ENCODE measurements around the gene PRND. TPM values are rescaled to one million over a fixed set of nuclear protein-coding genes. Genes with fewer than 3 reads are reported as not detected.

The PRND gene
- polyA plus RNA-seq, 3 donors, result not detected

DNA sequence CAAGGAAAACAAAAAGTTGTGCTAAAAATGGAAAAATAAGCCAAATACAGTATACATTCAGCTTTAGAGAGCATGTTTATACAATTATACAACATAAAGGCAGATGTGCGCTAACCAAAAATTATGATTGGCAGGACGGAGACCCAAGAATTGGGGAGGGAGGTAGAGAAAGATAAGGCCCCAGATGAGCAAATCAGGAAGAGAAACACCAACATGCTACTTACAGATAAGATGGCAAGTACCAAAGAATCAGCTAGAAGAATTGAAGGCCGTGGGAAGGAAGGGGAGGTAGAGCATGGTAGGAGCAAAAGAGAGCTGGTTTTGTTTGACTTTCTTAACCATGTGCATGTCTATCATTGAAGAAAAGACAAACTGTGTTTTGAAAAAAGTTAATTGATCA, 45.4 kb downstream of the PRND start:
- Mint-ChIP-seq H3K4me3 (peak overlapping the region in 1 of 2 donors; percentile 61), H3K27ac (peak overlapping the region; percentile 88 to 99 (median 95)), H3K27me3 (ENCODE audit: low read depth in 3 of 3) (peaks cover 0 to 2% (median 0%) of the 10 kb centered on the region in 3 donors), H3K36me3 (peaks cover 2 to 7% of the 10 kb centered on the region in 2 donors), H3K9me3 (peaks cover 8 to 14% (median 12%) of the 10 kb centered on the region in 7 donors), H3K4me1 (peaks cover 46% of the 10 kb centered on the region)
- Histone ChIP-seq H3K4me2 (replicated peaks; ENCODE audit: extremely low read depth, low read length, poor library complexity, severe bottlenecking) (peak overlapping the region; percentile 37), H3K79me2 (ENCODE audit: insufficient read depth, low read length) (no peaks in the 10 kb centered on the region), H3K27me3 (ENCODE audit: control insufficient read depth in 2 of 2, insufficient read depth in 2 of 2, low read length in 2 of 2) (no peaks in the 10 kb centered on the region), H3K27ac (ENCODE audit: low read depth in 1 of 2, low read length in 2 of 2) (peak overlapping the region; percentile 62 to 95), H3K4me3 (replicated peaks in 1 of 3; ENCODE audit: low read depth in 2 of 3, low read length in 3 of 3) (peak overlapping the region in 1 of 3 experiments; percentile 28), H4K20me1 (ENCODE audit: insufficient read depth, low read length) (no peaks in the 10 kb centered on the region), H3K4me1 (ENCODE audit: control insufficient read depth in 1 of 2, insufficient read depth in 2 of 2, low read length in 2 of 2) (peaks cover 47 to 49% of the 10 kb centered on the region in 2 donors), H3K36me3 (replicated peaks in 1 of 2; ENCODE audit: control insufficient read depth in 1 of 2, insufficient read depth in 2 of 2, low read length in 2 of 2) (peaks cover 0 to 4% of the 10 kb centered on the region in 2 donors), H3K9ac (ENCODE audit: insufficient read depth, low read length, poor library complexity, severe bottlenecking) (peak overlapping the region; percentile 35), H3K9me3 (replicated peaks in 1 of 2; ENCODE audit: control insufficient read depth in 1 of 2, insufficient read depth in 1 of 2, low read length in 2 of 2) (peaks cover 7 to 12% of the 10 kb centered on the region in 2 donors), H2AFZ (ENCODE audit: insufficient read depth, low read depth, low read length, poor library complexity, severe bottlenecking) (peak overlapping the region; percentile 6)
- peak in 1 of 3 donors; percentile 32 for DNase-seq
- WGBS (ENCODE audit: insufficient coverage), result no CpG with 5 or more reads among the region's 3 CpGs
- no peak for TF ChIP-seq CTCF (IDR thresholded peaks at IDR 0.05)
- intact Hi-C loops (cut with micrococcal nuclease), result no loop called here

- DNase-seq, result no peak
- Mint-ChIP-seq H3K27ac (peak overlapping the region in 1 of 7 donors; percentile 26), H3K9me3 (peaks cover 14 to 25% (median 23%) of the 10 kb centered on the region in 7 donors), H3K4me1 (peaks cover 38% of the 10 kb centered on the region), H3K27me3 (ENCODE audit: low read depth in 3 of 3) (no peaks in the 10 kb centered on the region), H3K4me3 (no peak overlapping the region), H3K36me3 (peaks cover 2 to 12% of the 10 kb centered on the region in 2 donors)
- H3K79me2 ChIP-seq (ENCODE audit: insufficient read depth, low read length), result no peaks in the 10 kb centered on the region
- peaks cover 34 to 40% of the 10 kb centered on the region in 2 donors for H3K4me1 ChIP-seq (ENCODE audit: control insufficient read depth in 1 of 2, insufficient read depth in 2 of 2, low read length in 2 of 2)
- no peak for TF ChIP-seq CTCF (IDR thresholded peaks at IDR 0.05)
- H3K9me3 ChIP-seq (replicated peaks in 1 of 2; ENCODE audit: control insufficient read depth in 1 of 2, insufficient read depth in 1 of 2, low read length in 2 of 2), result peaks cover 13 to 22% of the 10 kb centered on the region in 2 donors
- H3K4me3 ChIP-seq (replicated peaks in 1 of 3; ENCODE audit: low read depth in 2 of 3, low read length in 3 of 3), result no peak overlapping the region
- no peaks in the 10 kb centered on the region for H3K27me3 ChIP-seq (ENCODE audit: control insufficient read depth in 2 of 2, insufficient read depth in 2 of 2, low read length in 2 of 2)
- no peak overlapping the region for H3K9ac ChIP-seq (ENCODE audit: insufficient read depth, low read length, poor library complexity, severe bottlenecking)
- no peak overlapping the region for H2AFZ ChIP-seq (ENCODE audit: insufficient read depth, low read depth, low read length, poor library complexity, severe bottlenecking)
- no peak overlapping the region for H3K4me2 ChIP-seq (replicated peaks; ENCODE audit: extremely low read depth, low read length, poor library complexity, severe bottlenecking)
- WGBS (ENCODE audit: insufficient coverage), result 86% methylated on average over 1 of the region's 2 CpGs
- no peaks in the 10 kb centered on the region for H4K20me1 ChIP-seq (ENCODE audit: insufficient read depth, low read length)
- peaks cover 0 to 8% of the 10 kb centered on the region in 2 donors for H3K36me3 ChIP-seq (replicated peaks in 1 of 2; ENCODE audit: control insufficient read depth in 1 of 2, insufficient read depth in 2 of 2, low read length in 2 of 2)
- H3K27ac ChIP-seq (ENCODE audit: low read depth in 1 of 2, low read length in 2 of 2), result no peak overlapping the region
- intact Hi-C loops (cut with micrococcal nuclease), result no loop called here
These were observed 47.6 kb downstream of the PRND start for GRCh38 chr20:4769328-4769727.

Data from CD14-positive monocyte (primary cell).